GM18498 (cell line): ENCODE measurements around the gene OR52B2.
A peak's percentile ranks its signal among the peaks of the same experiment; 100 is the strongest.

Experiments used
- ATAC-seq: cut with Tn5 transposase; IDR thresholded peaks from one replicate; pipeline ENCODE4 v1.9.1; 2021; ENCODE audit warnings: mild to moderate bottlenecking, moderate library complexity; ENCODE audit not compliant: unreplicated experiment

Gene OR52B2

GRCh38 chr11:6170226-6170625, at the start of gene OR52B2:
Gene OR52B2 (minus strand): TSS chr11:6170326. CDS start chr11:6170326, 0 bp downstream.
- no peak for ATAC-seq

- ATAC-seq: no peak
These were observed 49.2 kb upstream of the OR52B2 start for GRCh38 chr11:6219359-6219758.

GRCh38 chr11:6217722-6218121, 47.6 kb upstream of the OR52B2 start:
- no peak for ATAC-seq

- no peak for ATAC-seq
These were observed 46.4 kb upstream of the OR52B2 start for GRCh38 chr11:6216501-6216900.

- ATAC-seq: no peak
These were observed 44.4 kb upstream of the OR52B2 start for GRCh38 chr11:6214530-6214929.

- no peak for ATAC-seq
These were observed 40.3 kb upstream of the OR52B2 start for GRCh38 chr11:6210274-6210955.

- ATAC-seq: no peak
These were observed 39.7 kb upstream of the OR52B2 start for GRCh38 chr11:6209801-6210200.

GRCh38 chr11:6206456-6207180, 36.5 kb upstream of the OR52B2 start:
- ATAC-seq: no peak

GRCh38 chr11:6205366-6205765, 35.2 kb upstream of the OR52B2 start, which contains the start of gene C11orf42:
Gene C11orf42 (plus strand): TSS chr11:6205557. CDS start chr11:6205616, 59 bp downstream.
- no peak for ATAC-seq

- no peak for ATAC-seq
These were observed 34.6 kb upstream of the OR52B2 start for GRCh38 chr11:6204706-6205105.

GRCh38 chr11:6203327-6203726, 33.2 kb upstream of the OR52B2 start:
- ATAC-seq: peak; percentile 77

- no peak for ATAC-seq
These were observed 31.9 kb upstream of the OR52B2 start for GRCh38 chr11:6202041-6202440.

- ATAC-seq: no peak
These were observed 31.4 kb upstream of the OR52B2 start for GRCh38 chr11:6201481-6201880.

- ATAC-seq: no peak
These were observed 30.8 kb upstream of the OR52B2 start for GRCh38 chr11:6200975-6201374.

- ATAC-seq: no peak
These were observed 29.2 kb upstream of the OR52B2 start, which contains the start of gene OR52W1 for GRCh38 chr11:6199174-6199810. Gene OR52W1 (plus strand): TSS chr11:6199224. CDS start chr11:6199224, 0 bp downstream.

GRCh38 chr11:6197466-6198200, 27.5 kb upstream of the OR52B2 start:
- ATAC-seq: no peak

- ATAC-seq: no peak
These were observed 26.3 kb upstream of the OR52B2 start for GRCh38 chr11:6196396-6196795.

GRCh38 chr11:6194065-6194581, 24.0 kb upstream of the OR52B2 start:
- ATAC-seq: no peak

GRCh38 chr11:6191742-6192141, 21.6 kb upstream of the OR52B2 start:
- ATAC-seq: no peak

GRCh38 chr11:6175440-6175839, 5.3 kb upstream of the OR52B2 start:
- ATAC-seq: no peak
